Measurements from ENCODE around the gene TGFA. TPM values are rescaled to one million over a fixed set of nuclear protein-coding genes. Genes with fewer than 3 reads are reported as not detected.

TGFA gene
- total RNA-seq, 2 donors from 2014 or later = 13.5 to 18.5 TPM

DNA sequence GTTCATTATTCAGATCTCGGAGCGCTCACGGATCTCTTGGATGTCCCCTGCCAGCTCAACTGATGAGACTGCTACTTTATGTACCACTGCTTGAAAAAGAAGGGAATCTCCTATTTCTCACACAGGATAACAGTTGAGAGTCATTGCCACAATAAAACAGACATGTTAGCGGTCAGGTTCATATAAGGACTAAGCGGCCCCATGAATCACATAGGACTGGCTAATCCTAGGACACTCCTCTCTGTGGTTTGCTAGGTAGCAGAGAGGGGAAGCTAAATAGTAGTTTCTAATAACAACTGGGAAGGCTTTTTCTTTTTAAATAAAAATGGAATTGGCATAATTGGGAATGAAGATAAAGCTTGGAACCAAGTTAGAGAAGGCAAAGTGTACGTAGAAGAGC, 15.9 kb upstream of the TGFA start:
- 94% methylated on average over 6 of the region's 6 CpGs for WGBS, 2 donors
- Histone ChIP-seq H3K9me3 (no peaks in the 10 kb centered on the region), H3K36me3 (replicated peaks in 1 of 2; ENCODE audit: insufficient read depth in 1 of 2, low read depth in 2 of 2) (no peaks in the 10 kb centered on the region), H3K27ac (no peak overlapping the region), H3K4me3 (no peak overlapping the region), H3K4me1 (no peaks in the 10 kb centered on the region), H3K27me3 (no peaks in the 10 kb centered on the region)
- DNase-seq = no peak
- TF ChIP-seq, protein P1, sequence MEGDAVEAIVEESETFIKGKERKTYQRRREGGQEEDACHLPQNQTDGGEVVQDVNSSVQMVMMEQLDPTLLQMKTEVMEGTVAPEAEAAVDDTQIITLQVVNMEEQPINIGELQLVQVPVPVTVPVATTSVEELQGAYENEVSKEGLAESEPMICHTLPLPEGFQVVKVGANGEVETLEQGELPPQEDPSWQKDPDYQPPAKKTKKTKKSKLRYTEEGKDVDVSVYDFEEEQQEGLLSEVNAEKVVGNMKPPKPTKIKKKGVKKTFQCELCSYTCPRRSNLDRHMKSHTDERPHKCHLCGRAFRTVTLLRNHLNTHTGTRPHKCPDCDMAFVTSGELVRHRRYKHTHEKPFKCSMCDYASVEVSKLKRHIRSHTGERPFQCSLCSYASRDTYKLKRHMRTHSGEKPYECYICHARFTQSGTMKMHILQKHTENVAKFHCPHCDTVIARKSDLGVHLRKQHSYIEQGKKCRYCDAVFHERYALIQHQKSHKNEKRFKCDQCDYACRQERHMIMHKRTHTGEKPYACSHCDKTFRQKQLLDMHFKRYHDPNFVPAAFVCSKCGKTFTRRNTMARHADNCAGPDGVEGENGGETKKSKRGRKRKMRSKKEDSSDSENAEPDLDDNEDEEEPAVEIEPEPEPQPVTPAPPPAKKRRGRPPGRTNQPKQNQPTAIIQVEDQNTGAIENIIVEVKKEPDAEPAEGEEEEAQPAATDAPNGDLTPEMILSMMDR (IDR thresholded peaks at IDR 0.05) = no peak
- TF ChIP-seq POLR2A (IDR thresholded peaks at IDR 0.05) = no peak
- no peak for ATAC-seq
- intact Hi-C loops (cut with DNase I) = no loop called here

DNA sequence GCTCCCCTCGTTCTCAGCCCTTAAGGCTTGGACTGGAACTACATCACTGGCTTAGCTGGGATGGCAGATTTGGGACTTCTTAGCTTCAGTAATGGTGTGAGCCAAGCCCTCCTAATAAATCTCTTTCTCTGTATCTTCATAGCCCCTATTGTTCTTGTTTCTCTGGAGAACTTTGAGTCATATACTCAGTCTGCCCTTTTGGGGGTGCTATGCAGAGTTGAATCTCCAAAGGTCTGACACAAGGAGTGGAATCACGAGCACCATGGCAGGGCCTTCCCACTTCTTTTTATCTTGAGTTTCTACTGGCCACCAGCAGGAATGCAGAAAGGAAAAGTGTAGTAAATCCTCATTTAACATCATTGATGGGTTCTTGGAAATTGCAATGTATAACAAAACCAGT, 13.3 kb upstream of the TGFA start:
- ATAC-seq = no peak
- H3K4me1 ChIP-seq = no peaks in the 10 kb centered on the region
- H3K9me3 ChIP-seq = no peaks in the 10 kb centered on the region
- no peak for DNase-seq
- H3K4me3 ChIP-seq = no peak overlapping the region
- 79 to 83% methylated on average over 2 of the region's 2 CpGs for whole genome bisulfite sequencing, 2 donors
- H3K27ac ChIP-seq = no peak overlapping the region
- H3K27me3 ChIP-seq = no peaks in the 10 kb centered on the region
- TF ChIP-seq, protein P1 (IDR thresholded peaks at IDR 0.05) = no peak
- TF ChIP-seq POLR2A (IDR thresholded peaks at IDR 0.05) = no peak
- no peaks in the 10 kb centered on the region for H3K36me3 ChIP-seq (replicated peaks in 1 of 2; ENCODE audit: insufficient read depth in 1 of 2, low read depth in 2 of 2)
- intact Hi-C loops (cut with DNase I) = no loop called here

DNA sequence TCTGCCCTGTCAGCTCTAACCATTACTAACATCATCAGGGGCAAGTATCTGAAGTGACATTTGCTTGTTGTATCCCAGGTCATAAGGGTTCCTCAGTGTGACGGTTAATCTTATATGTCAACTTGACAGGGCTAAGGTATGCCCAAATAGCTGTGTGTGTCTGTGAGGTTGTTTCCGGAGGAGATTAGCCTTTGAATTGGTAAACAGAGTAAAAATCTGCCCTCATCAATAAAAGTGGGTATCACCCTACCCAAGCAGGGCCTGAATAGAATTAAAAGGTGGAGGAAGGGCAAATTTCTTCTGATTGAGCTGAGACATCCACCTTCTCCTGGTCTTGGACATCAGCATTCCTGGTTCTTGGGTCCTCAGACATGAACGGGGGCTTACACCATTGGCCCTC, 12.8 kb upstream of the TGFA start:
- no peaks in the 10 kb centered on the region for H3K27me3 ChIP-seq
- no peaks in the 10 kb centered on the region for H3K36me3 ChIP-seq (replicated peaks in 1 of 2; ENCODE audit: insufficient read depth in 1 of 2, low read depth in 2 of 2)
- no peaks in the 10 kb centered on the region for H3K4me1 ChIP-seq
- H3K4me3 ChIP-seq = no peak overlapping the region
- WGBS, 2 donors = 84 to 90% methylated on average over 3 of the region's 3 CpGs
- intact Hi-C loops (cut with DNase I) = no loop called here
- TF ChIP-seq POLR2A (IDR thresholded peaks at IDR 0.05) = no peak
- TF ChIP-seq, protein P1 (IDR thresholded peaks at IDR 0.05) = no peak
- no peak for DNase-seq
- H3K9me3 ChIP-seq = no peaks in the 10 kb centered on the region
- no peak overlapping the region for H3K27ac ChIP-seq
- ATAC-seq = no peak

DNA sequence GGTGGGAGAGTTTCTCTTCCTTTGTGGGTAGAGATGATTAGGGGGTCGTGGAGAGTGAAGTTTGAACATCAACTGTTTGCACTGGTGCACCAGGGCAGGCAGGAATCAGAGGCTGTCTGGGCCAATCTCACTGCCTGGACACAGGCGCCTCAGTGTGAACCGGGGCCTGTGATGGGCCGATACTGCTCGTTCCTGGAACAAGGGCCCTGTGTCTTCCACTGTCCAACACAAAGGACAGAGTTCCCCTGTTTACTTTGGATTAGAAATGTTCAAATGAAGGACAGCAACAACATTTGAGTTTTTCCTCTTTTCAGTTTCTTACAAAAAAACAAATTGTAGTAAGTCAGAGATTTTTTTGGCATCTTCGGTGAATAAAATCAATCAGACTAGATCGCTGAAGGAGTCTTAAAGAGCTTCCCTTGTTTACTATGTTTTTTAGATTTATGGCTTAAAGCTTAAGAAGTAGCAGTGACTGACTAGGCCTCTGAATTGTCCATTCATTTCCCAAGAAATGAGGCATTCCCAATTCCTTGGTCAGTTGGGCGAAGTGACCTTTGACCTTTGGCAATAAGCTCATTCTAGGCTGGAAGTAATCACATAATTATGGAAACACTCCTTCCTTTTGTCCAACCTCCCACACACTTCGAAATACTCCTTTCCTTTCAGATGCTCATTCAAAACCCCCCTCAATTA, 11.6 kb upstream of the TGFA start:
- Histone ChIP-seq H3K4me3 (no peak overlapping the region), H3K27me3 (no peaks in the 10 kb centered on the region), H3K27ac (peak overlapping the region in 1 of 4 donors; percentile 36), H3K4me1 (no peaks in the 10 kb centered on the region), H3K9me3 (no peaks in the 10 kb centered on the region), H3K36me3 (replicated peaks in 1 of 2; ENCODE audit: insufficient read depth in 1 of 2, low read depth in 2 of 2) (no peaks in the 10 kb centered on the region)
- intact Hi-C loops (cut with DNase I) = no loop called here
- ATAC-seq = no peak
- no peak for DNase-seq
- TF ChIP-seq, protein P1 (IDR thresholded peaks at IDR 0.05) = no peak
- no peak for TF ChIP-seq POLR2A (IDR thresholded peaks at IDR 0.05)
- 63 to 74% methylated on average over 9 of the region's 9 CpGs for WGBS, 2 donors

DNA sequence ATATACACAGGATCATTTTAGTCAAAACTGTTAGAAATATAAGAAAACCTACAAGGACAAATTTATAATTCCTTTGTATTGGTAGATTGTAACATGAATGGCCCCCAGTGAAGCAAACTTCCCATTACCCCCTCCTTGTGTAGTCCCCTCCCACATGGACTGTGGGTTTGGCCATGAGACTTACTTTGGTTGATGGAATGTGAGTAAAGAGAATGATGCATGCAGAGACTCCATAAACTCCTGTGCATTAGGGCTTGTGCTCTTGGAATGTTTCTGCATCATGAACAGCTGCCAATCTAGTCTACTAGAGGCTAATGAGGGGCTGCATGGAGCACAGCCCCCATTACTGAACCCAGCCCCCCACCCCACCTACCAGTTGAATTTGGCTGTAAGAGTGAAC, 8.3 kb upstream of the TGFA start:
- H3K27me3 ChIP-seq = no peaks in the 10 kb centered on the region
- H3K4me1 ChIP-seq = peaks cover 17% of the 10 kb centered on the region
- no peaks in the 10 kb centered on the region for H3K9me3 ChIP-seq
- intact Hi-C loops (cut with DNase I) = no loop called here
- no peak for ATAC-seq
- no peaks in the 10 kb centered on the region for H3K36me3 ChIP-seq (replicated peaks in 1 of 2; ENCODE audit: insufficient read depth in 1 of 2, low read depth in 2 of 2)
- no peak for TF ChIP-seq POLR2A (IDR thresholded peaks at IDR 0.05)
- TF ChIP-seq, protein P1 (IDR thresholded peaks at IDR 0.05) = no peak
- H3K4me3 ChIP-seq = no peak overlapping the region
- no peak for DNase-seq
- no peak overlapping the region for H3K27ac ChIP-seq

All from body of pancreas (tissue), 4 donors.